Measurements from ENCODE around the gene PIGU. TPM values are rescaled to one million over a fixed set of nuclear protein-coding genes. Genes with fewer than 3 reads are reported as not detected.
"Not testable (repeated sequence)": the region's sequence is repeated elsewhere in the genome, so short reads cannot be mapped to it uniquely, and the experiment has no call there.

PIGU gene
- total and polyA plus RNA-seq, 9 of the 15 experiments (the other 6 are each of a cell fraction or from before 2014, with no cell fraction given): 6.5 to 100 (median 28.1) TPM

DNA sequence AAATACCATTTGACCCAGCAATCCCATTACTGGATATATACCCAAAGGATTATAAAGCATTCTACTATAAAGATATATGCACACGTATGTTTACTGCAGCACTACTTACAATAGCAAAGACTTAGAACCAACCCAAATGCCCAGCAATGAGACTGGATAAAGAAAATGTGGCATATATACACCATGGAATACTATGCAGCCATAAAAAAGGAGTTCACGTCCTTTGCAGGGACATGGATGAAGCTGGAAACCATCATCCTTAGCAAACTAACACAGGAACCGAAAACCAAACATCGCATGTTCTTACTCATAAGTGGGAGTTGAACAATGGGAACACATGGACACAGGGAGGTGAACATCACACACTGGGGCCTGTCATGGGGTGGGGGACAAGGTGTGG, 64.9 kb downstream of the PIGU start:
- H3K9me3 ChIP-seq (replicated peaks; ENCODE audit: control insufficient read depth, insufficient read depth, low read depth, low read length); FAIRE-seq; POLR2A ChIA-PET; H3K4me2 ChIP-seq (ENCODE audit: insufficient read depth, low read length); ATAC-seq; H3K4me3 ChIP-seq; H3K9me1 ChIP-seq (ENCODE audit: control insufficient read depth, insufficient read depth, low read length); H2AFZ ChIP-seq (ENCODE audit: low read depth, low read length); DNase-seq (ENCODE audit: extremely low read depth in 1 of 4, low spot score in 3 of 4); H4K20me1 ChIP-seq (replicated peaks; ENCODE audit: control insufficient read depth, insufficient read depth, low read length); CTCF ChIA-PET (ENCODE audit: low intra/inter-chr PET ratio); intact Hi-C loops (cut with micrococcal nuclease); H3K9ac ChIP-seq (ENCODE audit: insufficient read depth in 1 of 2, low read depth in 2 of 2, low read length in 2 of 2); H3K4me1 ChIP-seq (replicated peaks in 1 of 2; ENCODE audit: control insufficient read depth in 2 of 2, insufficient read depth in 2 of 2, low read length in 2 of 2); H3K79me2 ChIP-seq (ENCODE audit: control insufficient read depth, insufficient read depth, low read length); H3K27ac ChIP-seq (ENCODE audit: extremely low read depth, low read depth, low read length); BruUV-seq (replicated peaks); in situ Hi-C loops (cut with MboI); H3K27me3 ChIP-seq (ENCODE audit: control insufficient read depth in 2 of 2, insufficient read depth in 2 of 2, low read length in 2 of 2): not testable (repeated sequence)
- peaks cover 22% of the 10 kb centered on the region; the same call in 2 of the 3 replicates for H3K36me3 ChIP-seq (ENCODE audit: control insufficient read depth, insufficient read depth, low read length)
- TF ChIP-seq ZNF146 (CRISPR knock-in tag; IDR thresholded peaks at IDR 0.05; ENCODE audit: unreplicated experiment) (peak; percentile 99), KDM1A (IDR thresholded peaks at IDR 0.05) (0 out of 4 replicates have a peak, but pooled peaks have one; percentile 11 to 13), RBM25 (IDR thresholded peaks at IDR 0.05; ENCODE audit: low read depth, low read length, severe bottlenecking) (peak; percentile 36), BCOR (IDR thresholded peaks at IDR 0.05) (peak; percentile 67)
- TF ChIP-seq, protein P1, sequence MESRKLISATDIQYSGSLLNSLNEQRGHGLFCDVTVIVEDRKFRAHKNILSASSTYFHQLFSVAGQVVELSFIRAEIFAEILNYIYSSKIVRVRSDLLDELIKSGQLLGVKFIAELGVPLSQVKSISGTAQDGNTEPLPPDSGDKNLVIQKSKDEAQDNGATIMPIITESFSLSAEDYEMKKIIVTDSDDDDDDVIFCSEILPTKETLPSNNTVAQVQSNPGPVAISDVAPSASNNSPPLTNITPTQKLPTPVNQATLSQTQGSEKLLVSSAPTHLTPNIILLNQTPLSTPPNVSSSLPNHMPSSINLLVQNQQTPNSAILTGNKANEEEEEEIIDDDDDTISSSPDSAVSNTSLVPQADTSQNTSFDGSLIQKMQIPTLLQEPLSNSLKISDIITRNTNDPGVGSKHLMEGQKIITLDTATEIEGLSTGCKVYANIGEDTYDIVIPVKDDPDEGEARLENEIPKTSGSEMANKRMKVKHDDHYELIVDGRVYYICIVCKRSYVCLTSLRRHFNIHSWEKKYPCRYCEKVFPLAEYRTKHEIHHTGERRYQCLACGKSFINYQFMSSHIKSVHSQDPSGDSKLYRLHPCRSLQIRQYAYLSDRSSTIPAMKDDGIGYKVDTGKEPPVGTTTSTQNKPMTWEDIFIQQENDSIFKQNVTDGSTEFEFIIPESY (CRISPR knock-in tag; IDR thresholded peaks at IDR 0.05): 0 out of 2 replicates have a peak, but pooled peaks have one; percentile 3
- WGBS (ENCODE audit: insufficient coverage, low coverage, missing lambda C conversion rate): 75% methylated on average over 4 of the region's 4 CpGs

Measured in K562 (cell line).